GM12878 (cell line): Measurements from ENCODE around the gene FAM228B. TPM values are rescaled to one million over a fixed set of nuclear protein-coding genes. Genes with fewer than 3 reads are reported as not detected.

Experiments
- ATAC-seq: fragments of 200-7000 bp; cut with Tn5 transposase; 3 replicates; pipeline ENCODE4 v1.9.1; 2020; ENCODE audit warnings: mild to moderate bottlenecking, moderate library complexity
- BruUV-seq: library from RNA; stranded (reverse); fragments of 400-500 nt; replicated peaks from 2 replicates; lab custom pipeline; 2021; lab: Mats Ljungman, UMichigan
- CTCF ChIA-PET: fragments of 300-600 bp; sonication (Branson Sonifier 250); formaldehyde crosslinking; extraction: SDS; loops from one replicate; lab custom pipeline; 2021; ENCODE audit warnings: inconsistent platforms; lab: Yijun Ruan, JAX
- POLR2A ChIA-PET: fragments of 350-600 bp; formaldehyde crosslinking; extraction: SDS; loops from one replicate; lab custom pipeline; 2021; ENCODE audit warnings: inconsistent platforms; lab: Charles Lee
- RAD21 ChIA-PET: fragments of 300-600 bp; sonication (Branson Sonifier 250); formaldehyde crosslinking; loops from one replicate; lab custom pipeline; 2023; ENCODE audit warnings: antibody characterized with exemption; ENCODE audit not compliant: unreplicated experiment; lab: Charles Lee
- SMC1A ChIA-PET: fragments of 300-600 bp; sonication (Branson Sonifier 250); formaldehyde crosslinking; loops from one replicate; lab custom pipeline; 2023; ENCODE audit not compliant: unreplicated experiment, uncharacterized antibody; lab: Charles Lee
- DNase-seq: peaks from one replicate; pipeline ENCODE4 v3.0.0-alpha.2; 2011; ENCODE audit warnings: low read depth, low spot score
- FAIRE-seq: peaks from 3 replicates; lab custom pipeline; 2011; peaks lifted over from hg19 to GRCh38; lab: Jason Lieb, UNC
- H2AFZ ChIP-seq: 2 replicates; pipeline ENCODE4 v1.6.0; 2011; ENCODE audit warnings: low read depth, low read length, control low read depth; ENCODE audit not compliant: control insufficient read depth
- H3K27ac ChIP-seq: 2 replicates; pipeline ENCODE4 v1.5.1; 2011; ENCODE audit warnings: control low read depth; ENCODE audit not compliant: control insufficient read depth, insufficient read depth
- H3K27me3 ChIP-seq, 2 experiments: replicated peaks in 1 of 2; 2 replicates each; pipeline versions ENCODE4 v1.6.0 to v1.6.1; 2011; ENCODE audit warnings: low read length in 1 of 2; ENCODE audit not compliant: control insufficient read depth in 2 of 2, insufficient read depth in 2 of 2
- H3K36me3 ChIP-seq, 2 experiments: 2 replicates each; pipeline ENCODE4 v1.5.1; 2011; ENCODE audit warnings: low read length in 1 of 2; ENCODE audit not compliant: control insufficient read depth in 2 of 2, insufficient read depth in 2 of 2
- H3K4me1 ChIP-seq: 2 replicates; pipeline ENCODE4 v1.6.1; 2011; ENCODE audit warnings: mild to moderate bottlenecking, low read length, moderate library complexity, mixed read lengths; ENCODE audit not compliant: control insufficient read depth, insufficient read depth
- H3K4me2 ChIP-seq: 2 replicates; pipeline ENCODE4 v1.6.0; 2011; ENCODE audit warnings: control low read depth; ENCODE audit not compliant: control insufficient read depth, insufficient read depth
- H3K4me3 ChIP-seq: fragments of 200-600 bp; sonication (generic); 2 replicates; pipeline ENCODE4 v1.5.1; 2016
- H3K79me2 ChIP-seq: 2 replicates; pipeline ENCODE4 v1.6.0; 2011; ENCODE audit warnings: low read length; ENCODE audit not compliant: control insufficient read depth, insufficient read depth
- H3K9ac ChIP-seq: 2 replicates; pipeline ENCODE4 v1.8.0; 2011; ENCODE audit warnings: low read length, control low read depth, mixed read lengths; ENCODE audit not compliant: control insufficient read depth, insufficient read depth
- H3K9me3 ChIP-seq: replicated peaks from 3 replicates; pipeline ENCODE4 v1.5.1; 2011; ENCODE audit warnings: mild to moderate bottlenecking, low read length; ENCODE audit not compliant: control insufficient read depth, insufficient read depth
- H4K20me1 ChIP-seq: 2 replicates; pipeline ENCODE4 v1.6.0; 2011; ENCODE audit not compliant: control insufficient read depth, insufficient read depth
- CBFB ChIP-seq: IDR thresholded peaks from 2 replicates; pipeline ENCODE4 v1.6.1; 2016; ENCODE audit warnings: antibody characterized with exemption, low read depth
- CBX3 ChIP-seq: fragments of 200-600 bp; sonication (generic); IDR thresholded peaks from 2 replicates; pipeline ENCODE4 v1.6.1; 2016; ENCODE audit warnings: low read depth, borderline replicate concordance
- CTCF ChIP-seq, 3 experiments: IDR thresholded peaks in 2 of 3; conservative IDR thresholded peaks in 1 of 3; 2 replicates each; pipeline ENCODE4 v1.5.1; 2011; ENCODE audit warnings: low read depth in 3 of 3, low read length in 3 of 3, mild to moderate bottlenecking in 3 of 3, control low read depth in 2 of 3, moderate library complexity in 2 of 3, inconsistent platforms in 1 of 3, mixed read lengths in 1 of 3; ENCODE audit not compliant: control insufficient read depth in 2 of 3, insufficient read depth in 1 of 3; ENCODE audit errors: extremely low read depth in 1 of 3
- ETV6 ChIP-seq, 2 experiments: fragments of 450-650 bp in 1 of 2; IDR thresholded peaks in 1 of 2; conservative IDR thresholded peaks in 1 of 2; 2 replicates each; pipeline ENCODE4 v1.6.1; 2014; ENCODE audit warnings: antibody characterized with exemption in 1 of 2, borderline replicate concordance in 1 of 2, low read depth in 1 of 2, mild to moderate bottlenecking in 1 of 2, moderate library complexity in 1 of 2
- LARP7 ChIP-seq: fragments of 450-650 bp; IDR thresholded peaks from 2 replicates; pipeline ENCODE4 v1.6.1; 2017; ENCODE audit warnings: mild to moderate bottlenecking
- NKRF ChIP-seq: fragments of 450-650 bp; conservative IDR thresholded peaks from 2 replicates; pipeline ENCODE4 v1.6.1; 2017; ENCODE audit warnings: mild to moderate bottlenecking, moderate library complexity
- WGBS: methylation state at CpG from one replicate; pipeline ENCODE4 v1.1.6; 2016; ENCODE audit warnings: low lambda C conversion rate; ENCODE audit not compliant: insufficient replicate concordance, insufficient coverage; ENCODE audit errors: missing lambda C conversion rate; 5-methylcytosine and 5-hydroxymethylcytosine counted together
- in situ Hi-C: fragments of 300-500 bp; cut with MboI; formaldehyde crosslinking; loops from 9 replicates; pipeline ENCODE4 v1.14.3; 2018; ENCODE audit warnings: mixed read lengths
- intact Hi-C: fragments of 100-400 bp; cut with micrococcal nuclease; formaldehyde crosslinking; loops from one replicate; pipeline ENCODE4 v1.14.2; 2022; ENCODE audit not compliant: unreplicated experiment
- polyA plus RNA-seq, 11 experiments: library from polyadenylated mRNA; depleted of rRNA in 4 of 11; unstranded in 6 of 11; stranded (reverse) in 5 of 11; fragments of >200 nt; fragmentation: Nextera tagmentation in 4 of 11; fragmentation: Illumina TruSeq in 1 of 11; extraction: Ambion mirVana in 4 of 11; extraction: Trizol in 1 of 11; gene quantifications; 1 replicate in 1 of 11; 2 replicates in 10 of 11; pipeline versions ENCODE4 v1.2.1 to v1.2.3, GENCODE V29; 2011 to 2016; ENCODE audit warnings: inconsistent platforms in 2 of 11, missing spikeins in 2 of 11, low read depth in 1 of 11
- total RNA-seq, 4 experiments: library from RNA; depleted of rRNA in 3 of 4; stranded (reverse); fragments of >200 nt in 3 of 4; fragmentation: Illumina TruSeq in 1 of 4; extraction: Trizol in 1 of 4; gene quantifications; 2 replicates each; pipeline versions ENCODE4 v1.2.1 to v1.2.3, GENCODE V29; 2013 to 2021
- TF ChIP-seq, protein P1 (sequence below): fragments of 450-650 bp; IDR thresholded peaks from 2 replicates; pipeline ENCODE4 v1.6.1; 2017; ENCODE audit warnings: mild to moderate bottlenecking, low read depth, inconsistent platforms; ENCODE audit not compliant: poor library complexity, severe bottlenecking
- TF ChIP-seq, protein P2 (sequence below): fragments of 450-650 bp; IDR thresholded peaks from 2 replicates; pipeline ENCODE4 v1.6.1; 2017; ENCODE audit warnings: mild to moderate bottlenecking, moderate library complexity

Gene FAM228B
- total and polyA plus RNA-seq, 10 of the 15 experiments (the other 5 are each of a cell fraction or from before 2014, with no cell fraction given) = 3.9 to 11.0 (median 7.5) TPM

DNA sequence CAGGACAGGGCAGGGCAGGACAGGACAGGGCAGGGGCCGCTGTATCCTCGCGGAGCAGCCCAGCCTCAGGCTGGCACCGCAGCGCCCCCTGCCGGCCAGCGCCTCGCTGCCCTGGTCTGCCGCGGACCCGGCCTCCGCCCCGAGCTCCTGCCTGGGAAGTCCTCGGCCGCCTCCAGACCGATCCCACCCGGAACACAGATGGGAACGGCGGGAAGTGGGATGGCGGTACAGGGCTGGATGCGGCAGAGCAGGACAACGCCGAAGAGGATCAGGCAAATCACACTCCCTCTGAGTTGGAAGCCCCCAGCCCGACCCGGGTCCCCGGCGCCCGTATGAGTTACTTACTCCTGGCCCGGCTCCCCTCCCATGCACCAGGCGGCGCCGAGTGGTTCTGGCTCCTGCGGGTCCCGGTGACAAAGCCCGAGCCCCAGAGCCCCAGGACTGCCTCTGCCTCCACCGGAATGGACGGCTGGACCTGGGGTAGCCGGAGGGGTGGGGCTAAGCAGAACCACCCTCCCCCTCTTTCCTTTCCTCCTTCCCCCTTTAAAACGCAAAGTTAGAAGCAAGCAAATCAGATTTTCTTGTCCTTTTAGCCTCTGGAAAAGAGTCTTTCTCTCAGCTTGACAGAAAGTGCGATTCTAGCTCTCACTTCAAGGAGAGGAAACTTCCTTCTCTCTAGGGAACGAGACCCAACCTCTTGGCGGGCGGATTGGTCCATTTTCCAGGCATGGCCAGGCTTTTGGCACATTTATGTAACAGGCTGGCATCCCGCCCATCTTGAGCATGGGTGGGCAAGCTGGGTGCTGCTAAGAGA lies 38.7 kb upstream of the FAM228B start, which contains the start of gene TP53I3:
TP53I3 (minus strand) TSS at position 449 of the 814 bp plus-strand sequence. CDS start 508 bp downstream, outside the sequence.
- peak; percentile 81 for FAIRE-seq
- SMC1A ChIA-PET = interaction anchor here (0.5 to 3.4 kb wide), 14 partner anchors 34 to 271 kb away, joined by 3 to 44 read pairs (median 6); partner anchors contain the start of genes ATAD2B, FAM228B, PFN4 and WDCP
- peak; percentile 46 for DNase-seq
- Histone ChIP-seq H4K20me1 (no peaks in the 10 kb centered on the region), H3K4me3 (peak within 1 kb of the TSS; percentile 70), H3K36me3 (no peaks in the 10 kb centered on the region; a peak in 2 of 4 replicates), H3K4me1 (peaks cover 12% of the 10 kb centered on the region), H2AFZ (peak within 1 kb of the TSS; percentile 98), H3K27me3 (no peaks in the 10 kb centered on the region), H3K4me2 (peak within 1 kb of the TSS; percentile 95), H3K79me2 (no peaks in the 10 kb centered on the region), H3K9me3 (no peaks in the 10 kb centered on the region), H3K9ac (peak within 1 kb of the TSS; percentile 89), H3K27ac (peak within 1 kb of the TSS; percentile 87)
- RAD21 ChIA-PET = interaction anchor here (0.5 to 3.8 kb wide), 27 partner anchors 8 to 323 kb away, joined by 3 to 98 read pairs (median 4); partner anchors contain the start of genes ATAD2B, FAM228B, SF3B6 and UBXN2A
- BruUV-seq = no TSS peak
- peak; percentile 94 for ATAC-seq
- POLR2A ChIA-PET = interaction anchor here (0.5 to 3.3 kb wide), 9 partner anchors 8 to 260 kb away, joined by 3 to 25 read pairs (median 4); partner anchors contain the start of genes ATAD2B, FAM228B, PFN4 and SF3B6
- under 1% methylated on average over 32 of the region's 44 CpGs for WGBS
- in situ Hi-C loops = loop anchor here (5.0 kb wide), 1 partner anchor 257 kb away; no protein-coding TSS in a partner anchor
- CTCF ChIA-PET = interaction anchor here (0.6 to 5.2 kb wide), 52 partner anchors 8 to 1182 kb away, joined by 3 to 105 read pairs (median 4); partner anchors contain the start of genes ATAD2B, FAM228B, FKBP1B and SF3B6
- intact Hi-C loops = loop anchor here (1.0 to 5.0 kb wide), 6 partner anchors 64 to 298 kb away; partner anchors contain the start of gene ATAD2B
- no peak for TF ChIP-seq ETV6 (conservative IDR thresholded peaks at IDR 0.05 in 1 of 2, IDR thresholded peaks at IDR 0.05 in 1 of 2; ENCODE audit: borderline replicate concordance in 1 of 2, low read depth in 1 of 2)
- TF ChIP-seq LARP7 = peak; percentile 97
- TF ChIP-seq NKRF = 0 out of 2 replicates have a peak, but pooled peaks have one; percentile 2
- TF ChIP-seq CBX3 = no peak
- peak; percentile 84 to 89 (median 86) for TF ChIP-seq CTCF (IDR thresholded peaks at IDR 0.05 in 2 of 3, conservative IDR thresholded peaks at IDR 0.05 in 1 of 3; ENCODE audit: control insufficient read depth in 2 of 3, extremely low read depth in 1 of 3, insufficient read depth in 1 of 3, low read depth in 3 of 3, low read length in 3 of 3)
- TF ChIP-seq, protein P1, sequence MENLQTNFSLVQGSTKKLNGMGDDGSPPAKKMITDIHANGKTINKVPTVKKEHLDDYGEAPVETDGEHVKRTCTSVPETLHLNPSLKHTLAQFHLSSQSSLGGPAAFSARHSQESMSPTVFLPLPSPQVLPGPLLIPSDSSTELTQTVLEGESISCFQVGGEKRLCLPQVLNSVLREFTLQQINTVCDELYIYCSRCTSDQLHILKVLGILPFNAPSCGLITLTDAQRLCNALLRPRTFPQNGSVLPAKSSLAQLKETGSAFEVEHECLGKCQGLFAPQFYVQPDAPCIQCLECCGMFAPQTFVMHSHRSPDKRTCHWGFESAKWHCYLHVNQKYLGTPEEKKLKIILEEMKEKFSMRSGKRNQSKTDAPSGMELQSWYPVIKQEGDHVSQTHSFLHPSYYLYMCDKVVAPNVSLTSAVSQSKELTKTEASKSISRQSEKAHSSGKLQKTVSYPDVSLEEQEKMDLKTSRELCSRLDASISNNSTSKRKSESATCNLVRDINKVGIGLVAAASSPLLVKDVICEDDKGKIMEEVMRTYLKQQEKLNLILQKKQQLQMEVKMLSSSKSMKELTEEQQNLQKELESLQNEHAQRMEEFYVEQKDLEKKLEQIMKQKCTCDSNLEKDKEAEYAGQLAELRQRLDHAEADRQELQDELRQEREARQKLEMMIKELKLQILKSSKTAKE = no peak
- TF ChIP-seq, protein P2, sequence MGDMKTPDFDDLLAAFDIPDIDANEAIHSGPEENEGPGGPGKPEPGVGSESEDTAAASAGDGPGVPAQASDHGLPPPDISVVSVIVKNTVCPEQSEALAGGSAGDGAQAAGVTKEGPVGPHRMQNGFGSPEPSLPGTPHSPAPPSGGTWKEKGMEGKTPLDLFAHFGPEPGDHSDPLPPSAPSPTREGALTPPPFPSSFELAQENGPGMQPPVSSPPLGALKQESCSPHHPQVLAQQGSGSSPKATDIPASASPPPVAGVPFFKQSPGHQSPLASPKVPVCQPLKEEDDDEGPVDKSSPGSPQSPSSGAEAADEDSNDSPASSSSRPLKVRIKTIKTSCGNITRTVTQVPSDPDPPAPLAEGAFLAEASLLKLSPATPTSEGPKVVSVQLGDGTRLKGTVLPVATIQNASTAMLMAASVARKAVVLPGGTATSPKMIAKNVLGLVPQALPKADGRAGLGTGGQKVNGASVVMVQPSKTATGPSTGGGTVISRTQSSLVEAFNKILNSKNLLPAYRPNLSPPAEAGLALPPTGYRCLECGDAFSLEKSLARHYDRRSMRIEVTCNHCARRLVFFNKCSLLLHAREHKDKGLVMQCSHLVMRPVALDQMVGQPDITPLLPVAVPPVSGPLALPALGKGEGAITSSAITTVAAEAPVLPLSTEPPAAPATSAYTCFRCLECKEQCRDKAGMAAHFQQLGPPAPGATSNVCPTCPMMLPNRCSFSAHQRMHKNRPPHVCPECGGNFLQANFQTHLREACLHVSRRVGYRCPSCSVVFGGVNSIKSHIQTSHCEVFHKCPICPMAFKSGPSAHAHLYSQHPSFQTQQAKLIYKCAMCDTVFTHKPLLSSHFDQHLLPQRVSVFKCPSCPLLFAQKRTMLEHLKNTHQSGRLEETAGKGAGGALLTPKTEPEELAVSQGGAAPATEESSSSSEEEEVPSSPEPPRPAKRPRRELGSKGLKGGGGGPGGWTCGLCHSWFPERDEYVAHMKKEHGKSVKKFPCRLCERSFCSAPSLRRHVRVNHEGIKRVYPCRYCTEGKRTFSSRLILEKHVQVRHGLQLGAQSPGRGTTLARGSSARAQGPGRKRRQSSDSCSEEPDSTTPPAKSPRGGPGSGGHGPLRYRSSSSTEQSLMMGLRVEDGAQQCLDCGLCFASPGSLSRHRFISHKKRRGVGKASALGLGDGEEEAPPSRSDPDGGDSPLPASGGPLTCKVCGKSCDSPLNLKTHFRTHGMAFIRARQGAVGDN = no peak
- TF ChIP-seq CBFB = no peak
